BE2C (cell line): ENCODE results near the gene MEX3A.
"Not testable (repeated sequence)": the region's sequence is repeated elsewhere in the genome, so short reads cannot be mapped to it uniquely, and the experiment has no call there.

ENCODE experiments used
- DNase-seq: peaks from one replicate; pipeline ENCODE4 v3.0.0-alpha.2; 2020
- H3K27me3 ChIP-seq: fragments of 250-450 bp; sonication (Bioruptor Pico); 2 replicates; pipeline ENCODE4 v1.5.1; 2020; ENCODE audit warnings: mild to moderate bottlenecking
- H3K36me3 ChIP-seq: fragments of 250-450 bp; sonication (Bioruptor Pico); 2 replicates; pipeline ENCODE4 v1.5.1; 2020; ENCODE audit warnings: mild to moderate bottlenecking
- H3K4me1 ChIP-seq: fragments of 250-450 bp; sonication (Bioruptor Pico); 2 replicates; pipeline ENCODE4 v1.5.1; 2020
- H3K4me3 ChIP-seq: 2 replicates; pipeline ENCODE4 v1.5.1; 2011; ENCODE audit warnings: low read depth, low read length
- H3K9me3 ChIP-seq: fragments of 250-450 bp; sonication (Bioruptor Pico); 2 replicates; pipeline ENCODE4 v1.5.1; 2020
- CTCF ChIP-seq: IDR thresholded peaks from 2 replicates; pipeline ENCODE4 v1.5.1; 2012; ENCODE audit warnings: mild to moderate bottlenecking, low read depth, low read length

Gene MEX3A

GRCh38 chr1:156072251-156072650, 10.0 kb downstream of the MEX3A start:
- DNase-seq, result no peak
- H3K27me3 ChIP-seq, result no peaks in the 10 kb centered on the region
- H3K9me3 ChIP-seq, result no peaks in the 10 kb centered on the region
- no peak overlapping the region for H3K4me3 ChIP-seq
- H3K4me1 ChIP-seq, result 0 out of 2 replicates have a peak, but pooled peaks cover 5% of the 10 kb centered on the region
- peaks cover 27% of the 10 kb centered on the region for H3K36me3 ChIP-seq
- no peak for TF ChIP-seq CTCF

- not testable (repeated sequence) for DNase-seq, H3K27me3 ChIP-seq, H3K4me1 ChIP-seq, H3K9me3 ChIP-seq, H3K4me3 ChIP-seq
- peaks cover 18% of the 10 kb centered on the region for H3K36me3 ChIP-seq
Observed at GRCh38 chr1:156071332-156071816, 10.9 kb downstream of the MEX3A start.

GRCh38 chr1:156070548-156070947, 11.7 kb downstream of the MEX3A start:
- no peak for TF ChIP-seq CTCF
- no peaks in the 10 kb centered on the region for H3K27me3 ChIP-seq
- H3K4me1 ChIP-seq, result 0 out of 2 replicates have a peak, but pooled peaks cover 7% of the 10 kb centered on the region
- H3K36me3 ChIP-seq, result peaks cover 10% of the 10 kb centered on the region
- no peak overlapping the region for H3K4me3 ChIP-seq
- peak; percentile 49 for DNase-seq
- no peaks in the 10 kb centered on the region for H3K9me3 ChIP-seq

- Histone ChIP-seq H3K36me3 (peaks cover 2% of the 10 kb centered on the region), H3K4me1 (0 out of 2 replicates have a peak, but pooled peaks cover 7% of the 10 kb centered on the region), H3K9me3 (no peaks in the 10 kb centered on the region), H3K4me3 (no peak overlapping the region), H3K27me3 (no peaks in the 10 kb centered on the region)
- TF ChIP-seq CTCF, result no peak
- no peak for DNase-seq
Observed at GRCh38 chr1:156069490-156070455, 12.5 kb downstream of the MEX3A start.

- H3K27me3 ChIP-seq, result no peaks in the 10 kb centered on the region
- 0 out of 2 replicates have a peak, but pooled peaks cover 7% of the 10 kb centered on the region for H3K4me1 ChIP-seq
- no peaks in the 10 kb centered on the region for H3K9me3 ChIP-seq
- DNase-seq, result no peak
- H3K36me3 ChIP-seq, result no peaks in the 10 kb centered on the region
- H3K4me3 ChIP-seq, result no peak overlapping the region
- TF ChIP-seq CTCF, result no peak
Observed at GRCh38 chr1:156067262-156067661, 15.0 kb downstream of the MEX3A start.

- DNase-seq, result no peak
- no peak overlapping the region for H3K4me3 ChIP-seq
- no peak for TF ChIP-seq CTCF
- H3K9me3 ChIP-seq, result no peaks in the 10 kb centered on the region
- H3K36me3 ChIP-seq, result no peaks in the 10 kb centered on the region
- H3K27me3 ChIP-seq, result no peaks in the 10 kb centered on the region
- H3K4me1 ChIP-seq, result 0 out of 2 replicates have a peak, but pooled peaks cover 7% of the 10 kb centered on the region
Observed at GRCh38 chr1:156065871-156066270, 16.4 kb downstream of the MEX3A start.
